GM06990 (cell line): Measurements from ENCODE around the gene SNX3.

ENCODE experiments used
- DNase-seq: peaks from one replicate; pipeline ENCODE4 v3.0.0-alpha.2; 2011; ENCODE audit not compliant: insufficient read length; ENCODE audit errors: extremely low read depth
- H3K27me3 ChIP-seq: replicated peaks from 2 replicates; pipeline ENCODE4 v1.6.0; 2011; ENCODE audit warnings: low read length; ENCODE audit not compliant: control insufficient read depth, insufficient read depth
- H3K36me3 ChIP-seq: 2 replicates; pipeline ENCODE4 v1.5.1; 2011; ENCODE audit warnings: low read length; ENCODE audit not compliant: control insufficient read depth, insufficient read depth
- H3K4me3 ChIP-seq: replicated peaks from 2 replicates; pipeline ENCODE4 v1.5.1; 2011; ENCODE audit warnings: low read depth, mild to moderate bottlenecking, control low read depth, low read length
- TF ChIP-seq, protein P1 (sequence below): IDR thresholded peaks from 2 replicates; pipeline ENCODE4 v1.5.1; 2011; ENCODE audit warnings: low read length, control low read depth, mild to moderate bottlenecking, inconsistent platforms; ENCODE audit not compliant: insufficient read depth, poor library complexity, severe bottlenecking

SNX3 gene

DNA sequence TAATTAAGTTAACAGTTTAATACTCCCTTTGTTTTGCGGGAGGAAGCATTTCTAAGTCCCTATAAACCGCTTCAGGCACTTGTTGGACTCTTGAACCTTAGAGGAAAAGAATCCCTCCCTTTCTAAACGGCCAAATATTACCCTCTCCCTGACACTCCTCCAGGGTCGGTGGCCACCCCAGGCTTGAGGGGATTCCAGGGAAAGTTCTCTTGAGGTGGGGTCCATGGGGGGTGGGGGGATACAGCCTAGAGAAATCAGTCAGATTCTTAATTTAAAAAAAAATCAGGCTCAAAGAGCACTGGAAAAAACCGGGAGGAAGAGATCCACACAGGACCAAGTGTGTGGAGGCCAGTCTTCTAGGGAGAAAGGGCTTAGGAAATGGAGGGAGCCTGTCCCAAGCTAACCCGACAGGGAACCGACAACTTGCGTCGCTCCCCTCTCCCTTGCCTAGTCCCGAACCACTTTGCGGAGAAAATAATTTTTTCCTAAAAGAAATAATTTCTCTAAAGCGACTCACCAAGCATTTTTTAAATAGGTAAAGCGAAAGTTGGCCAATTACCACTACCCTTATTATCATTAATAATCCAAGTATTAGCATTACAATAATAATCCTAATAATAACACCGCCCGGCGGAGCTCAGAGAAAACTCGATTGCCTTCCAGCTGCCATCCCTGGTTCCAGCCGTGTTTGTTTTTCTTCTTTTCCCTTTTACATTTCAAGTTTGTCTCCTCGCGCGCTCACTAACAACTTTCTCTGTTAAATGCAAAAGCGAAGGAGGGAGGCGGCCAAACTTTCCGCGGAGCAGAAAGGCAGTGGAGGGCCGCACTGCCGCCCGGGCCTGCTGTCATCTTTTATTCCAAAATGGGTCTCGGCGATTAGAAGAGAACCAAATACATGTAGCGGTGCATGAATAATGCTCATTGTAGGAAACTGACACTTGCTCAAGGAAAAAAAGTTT lies 90.2 kb downstream of the SNX3 start:
- Histone ChIP-seq H3K27me3 (peaks cover 4% of the 10 kb centered on the region), H3K36me3 (no peaks in the 10 kb centered on the region), H3K4me3 (no peak overlapping the region)
- DNase-seq: no peak
- TF ChIP-seq, protein P1, sequence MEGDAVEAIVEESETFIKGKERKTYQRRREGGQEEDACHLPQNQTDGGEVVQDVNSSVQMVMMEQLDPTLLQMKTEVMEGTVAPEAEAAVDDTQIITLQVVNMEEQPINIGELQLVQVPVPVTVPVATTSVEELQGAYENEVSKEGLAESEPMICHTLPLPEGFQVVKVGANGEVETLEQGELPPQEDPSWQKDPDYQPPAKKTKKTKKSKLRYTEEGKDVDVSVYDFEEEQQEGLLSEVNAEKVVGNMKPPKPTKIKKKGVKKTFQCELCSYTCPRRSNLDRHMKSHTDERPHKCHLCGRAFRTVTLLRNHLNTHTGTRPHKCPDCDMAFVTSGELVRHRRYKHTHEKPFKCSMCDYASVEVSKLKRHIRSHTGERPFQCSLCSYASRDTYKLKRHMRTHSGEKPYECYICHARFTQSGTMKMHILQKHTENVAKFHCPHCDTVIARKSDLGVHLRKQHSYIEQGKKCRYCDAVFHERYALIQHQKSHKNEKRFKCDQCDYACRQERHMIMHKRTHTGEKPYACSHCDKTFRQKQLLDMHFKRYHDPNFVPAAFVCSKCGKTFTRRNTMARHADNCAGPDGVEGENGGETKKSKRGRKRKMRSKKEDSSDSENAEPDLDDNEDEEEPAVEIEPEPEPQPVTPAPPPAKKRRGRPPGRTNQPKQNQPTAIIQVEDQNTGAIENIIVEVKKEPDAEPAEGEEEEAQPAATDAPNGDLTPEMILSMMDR: no peak

DNA sequence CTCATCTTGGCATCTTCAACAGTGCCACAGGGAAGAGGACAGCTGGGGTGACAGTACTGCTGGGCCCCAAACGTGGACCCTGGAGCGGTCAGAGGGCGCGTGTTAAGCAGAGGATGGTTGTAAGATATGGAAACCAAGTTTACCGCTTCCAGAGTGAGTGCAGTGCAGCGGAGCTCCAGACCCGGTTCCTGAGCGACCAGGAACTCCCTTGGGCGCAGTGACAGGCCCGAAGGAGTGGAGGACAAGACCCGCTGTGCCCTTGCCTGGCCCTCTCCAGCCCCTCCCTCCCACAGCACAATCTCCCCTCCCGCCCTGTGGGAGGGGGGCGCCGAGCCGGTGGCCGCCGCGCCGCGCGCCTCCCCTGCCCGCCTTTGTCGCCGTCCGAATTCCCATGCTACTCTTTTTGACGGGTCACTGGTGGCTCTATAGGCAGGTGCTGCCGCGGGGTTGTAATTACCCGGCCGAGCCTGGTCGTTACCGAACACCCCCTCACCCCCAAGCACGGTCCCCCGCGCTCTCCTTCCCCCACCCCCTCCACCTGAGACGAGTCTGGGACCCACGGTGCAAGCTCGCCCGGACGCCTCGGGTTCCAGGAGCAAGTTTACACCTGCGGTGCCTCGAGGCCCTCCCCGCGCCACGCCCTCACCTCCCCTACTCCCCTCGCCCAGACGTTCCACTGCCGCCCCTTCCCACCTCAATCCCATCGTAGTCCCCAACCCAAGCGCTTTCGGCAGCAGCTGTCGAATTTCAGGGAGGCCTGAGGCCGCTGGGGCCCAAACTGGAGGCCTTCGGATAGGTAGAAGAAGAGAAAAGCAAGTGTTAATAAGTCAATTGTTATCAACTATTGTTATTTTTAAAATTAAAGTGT lies 91.1 kb downstream of the SNX3 start:
- TF ChIP-seq, protein P1: no peak
- peaks cover 4% of the 10 kb centered on the region for H3K27me3 ChIP-seq
- no peak for DNase-seq
- H3K36me3 ChIP-seq: no peaks in the 10 kb centered on the region
- no peak overlapping the region for H3K4me3 ChIP-seq

DNA sequence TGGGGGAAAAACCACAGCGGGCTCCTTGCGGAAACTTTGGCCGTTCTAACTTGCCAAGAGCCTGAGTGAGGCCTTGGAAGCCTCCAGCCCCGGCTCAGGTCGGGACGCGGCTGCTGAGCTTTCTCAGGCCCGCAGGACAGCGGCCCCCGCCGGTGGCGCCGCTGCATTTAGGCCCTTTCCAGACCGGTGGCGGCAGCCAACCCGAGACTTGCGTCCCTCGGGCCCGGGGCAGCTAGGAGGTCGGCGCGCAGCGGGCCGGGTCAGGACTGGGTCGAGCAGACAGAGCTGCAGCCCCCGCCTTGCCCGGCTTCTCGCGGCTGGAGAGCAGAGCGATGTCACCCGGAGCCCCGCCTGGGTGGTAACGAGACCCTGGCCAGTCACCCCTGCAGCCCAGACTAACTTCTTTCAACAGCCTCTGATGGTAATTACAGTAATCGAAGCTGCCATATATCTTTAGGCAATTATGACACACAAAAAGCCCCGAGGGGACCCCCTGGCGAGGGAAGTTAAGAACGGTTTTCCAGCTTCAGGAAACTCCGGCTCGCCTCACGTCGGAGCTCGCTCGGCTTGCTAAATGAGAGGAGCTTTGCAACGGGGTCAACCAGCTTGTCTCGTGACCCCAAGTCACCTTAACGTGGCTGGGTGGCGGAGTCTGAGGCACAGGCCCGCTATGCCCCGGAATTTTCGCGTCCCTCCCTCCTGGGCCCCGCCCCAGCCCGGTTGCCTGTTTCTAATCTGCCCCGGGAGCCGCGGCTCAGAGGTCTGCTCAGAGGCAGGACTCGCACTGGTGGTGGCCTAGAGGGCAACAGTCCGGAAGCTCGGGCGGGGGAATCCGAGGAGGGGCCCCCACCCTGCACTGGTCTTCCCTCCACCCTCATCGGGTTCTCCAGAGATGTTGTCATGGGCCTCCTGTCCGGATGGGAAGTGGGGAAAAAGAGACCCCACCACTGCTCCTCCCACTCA lies 92.1 kb downstream of the SNX3 start:
- TF ChIP-seq, protein P1: peak; percentile 30
- peaks cover 6% of the 10 kb centered on the region for H3K27me3 ChIP-seq
- no peak overlapping the region for H3K4me3 ChIP-seq
- no peaks in the 10 kb centered on the region for H3K36me3 ChIP-seq
- peak; percentile 50 for DNase-seq

DNA sequence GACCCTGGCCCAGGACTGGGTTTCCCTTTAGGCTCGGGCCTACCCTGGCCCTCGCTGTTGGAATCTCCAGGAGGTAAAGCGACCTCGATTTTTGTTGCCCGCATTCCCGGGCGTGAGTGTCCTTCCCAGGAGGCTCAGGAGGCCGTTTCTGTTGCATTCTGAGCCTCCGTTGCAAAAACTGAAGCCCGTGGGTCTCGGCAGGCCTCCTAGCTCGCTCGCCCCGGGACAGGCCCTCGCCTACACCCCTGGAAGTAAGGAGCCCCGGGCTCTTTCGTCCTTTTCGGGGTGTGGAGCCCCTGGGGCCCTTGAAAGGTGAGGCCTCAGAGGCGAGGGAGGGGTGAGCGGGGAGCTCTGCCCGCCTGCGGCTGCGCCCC lies 92.8 kb downstream of the SNX3 start:
- Histone ChIP-seq H3K27me3 (peaks cover 6% of the 10 kb centered on the region), H3K4me3 (no peak overlapping the region), H3K36me3 (no peaks in the 10 kb centered on the region)
- TF ChIP-seq, protein P1: no peak
- DNase-seq: no peak

DNA sequence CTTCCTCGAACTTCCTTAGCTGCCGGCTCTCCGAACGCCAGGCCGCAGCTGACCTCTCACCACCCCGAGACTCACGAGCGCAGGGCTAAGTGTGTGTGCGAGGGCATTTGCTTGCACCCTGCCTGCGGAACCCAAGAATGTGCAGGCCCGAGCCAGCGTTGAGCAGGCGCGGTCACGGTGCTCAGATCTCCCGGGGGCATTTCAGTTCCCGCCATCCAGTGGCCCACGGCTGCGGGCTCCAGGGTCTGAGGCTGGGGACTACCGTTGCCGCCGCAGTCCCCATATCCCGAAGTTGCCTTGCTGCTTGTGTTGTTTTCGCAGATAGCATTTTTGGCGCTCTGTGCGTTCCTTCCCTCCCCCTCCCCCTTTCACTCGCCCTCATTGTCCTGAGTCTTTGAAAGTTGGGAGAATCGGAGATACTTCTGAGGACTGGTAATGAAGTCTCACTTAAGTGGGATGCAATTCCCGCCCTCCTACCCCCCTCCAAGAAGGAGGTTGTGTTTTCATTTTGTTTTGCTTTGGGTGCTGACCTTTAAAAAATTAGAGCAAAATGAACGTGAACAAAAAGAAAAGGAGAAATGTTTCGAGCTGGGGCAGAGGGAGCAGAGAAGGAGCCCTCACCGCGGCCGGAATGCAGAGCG lies 93.3 kb downstream of the SNX3 start:
- Histone ChIP-seq H3K36me3 (no peaks in the 10 kb centered on the region), H3K4me3 (no peak overlapping the region), H3K27me3 (peaks cover 6% of the 10 kb centered on the region)
- DNase-seq: no peak
- TF ChIP-seq, protein P1: no peak
